Naive B cell (primary cell): ENCODE data around the gene SLC2A1. TPM values are rescaled to one million over a fixed set of nuclear protein-coding genes. Genes with fewer than 3 reads are reported as not detected.

ENCODE experiments used
- ATAC-seq, 2 donors: fragments of 150-1000 bp; cut with Tn5 transposase; 2 replicates each; pipeline ENCODE4 v1.10.0; 2021; ENCODE audit warnings: low read depth in 2 of 2, mild to moderate bottlenecking in 2 of 2, moderate library complexity in 2 of 2
- DNase-seq: peaks from one replicate; pipeline ENCODE4 v3.0.0; 2022
- H3K27ac Mint-ChIP-seq, 6 donors: one replicate each; pipeline ENCODE4 v1.8.0; 2020 to 2022; ENCODE audit warnings: mild to moderate bottlenecking in 6 of 6, mixed read lengths in 6 of 6, moderate library complexity in 5 of 6, inconsistent platforms in 2 of 6
- H3K27me3 Mint-ChIP-seq, 3 donors: one replicate each; pipeline ENCODE4 v1.8.0; 2021 to 2022; ENCODE audit warnings: mixed read lengths in 3 of 3, mild to moderate bottlenecking in 1 of 3
- H3K36me3 Mint-ChIP-seq, 2 donors: one replicate each; pipeline ENCODE4 v1.8.0; 2020 to 2022; ENCODE audit warnings: mixed read lengths in 2 of 2, inconsistent platforms in 1 of 2, mild to moderate bottlenecking in 1 of 2
- H3K4me1 Mint-ChIP-seq, 3 donors: one replicate each; pipeline ENCODE4 v1.8.0; 2020 to 2022; ENCODE audit warnings: mixed read lengths in 3 of 3, inconsistent platforms in 1 of 3, mild to moderate bottlenecking in 1 of 3, moderate library complexity in 1 of 3
- H3K4me3 Mint-ChIP-seq, 8 donors: one replicate each; pipeline ENCODE4 v1.8.0; 2020 to 2022; ENCODE audit warnings: mild to moderate bottlenecking in 8 of 8, mixed read lengths in 8 of 8, moderate library complexity in 8 of 8, inconsistent platforms in 2 of 8
- H3K9me3 Mint-ChIP-seq, 7 donors: one replicate each; pipeline ENCODE4 v1.8.0; 2020 to 2022; ENCODE audit warnings: mixed read lengths in 7 of 7, mild to moderate bottlenecking in 5 of 7, inconsistent platforms in 2 of 7, moderate library complexity in 1 of 7
- polyA plus RNA-seq, 6 donors: library from polyadenylated mRNA; unstranded; fragments of 300-500 nt; fragmentation: Illumina TruSeq; gene quantifications; one replicate each; pipeline ENCODE4 v1.2.3, GENCODE V29; 2021; ENCODE audit warnings: low read depth in 6 of 6

SLC2A1 gene
- polyA plus RNA-seq = 100 to 1,000 TPM in 1 of 6 donors, 10 to 100 TPM in 5; 58.4 to 125 (median 89.7) TPM

DNA sequence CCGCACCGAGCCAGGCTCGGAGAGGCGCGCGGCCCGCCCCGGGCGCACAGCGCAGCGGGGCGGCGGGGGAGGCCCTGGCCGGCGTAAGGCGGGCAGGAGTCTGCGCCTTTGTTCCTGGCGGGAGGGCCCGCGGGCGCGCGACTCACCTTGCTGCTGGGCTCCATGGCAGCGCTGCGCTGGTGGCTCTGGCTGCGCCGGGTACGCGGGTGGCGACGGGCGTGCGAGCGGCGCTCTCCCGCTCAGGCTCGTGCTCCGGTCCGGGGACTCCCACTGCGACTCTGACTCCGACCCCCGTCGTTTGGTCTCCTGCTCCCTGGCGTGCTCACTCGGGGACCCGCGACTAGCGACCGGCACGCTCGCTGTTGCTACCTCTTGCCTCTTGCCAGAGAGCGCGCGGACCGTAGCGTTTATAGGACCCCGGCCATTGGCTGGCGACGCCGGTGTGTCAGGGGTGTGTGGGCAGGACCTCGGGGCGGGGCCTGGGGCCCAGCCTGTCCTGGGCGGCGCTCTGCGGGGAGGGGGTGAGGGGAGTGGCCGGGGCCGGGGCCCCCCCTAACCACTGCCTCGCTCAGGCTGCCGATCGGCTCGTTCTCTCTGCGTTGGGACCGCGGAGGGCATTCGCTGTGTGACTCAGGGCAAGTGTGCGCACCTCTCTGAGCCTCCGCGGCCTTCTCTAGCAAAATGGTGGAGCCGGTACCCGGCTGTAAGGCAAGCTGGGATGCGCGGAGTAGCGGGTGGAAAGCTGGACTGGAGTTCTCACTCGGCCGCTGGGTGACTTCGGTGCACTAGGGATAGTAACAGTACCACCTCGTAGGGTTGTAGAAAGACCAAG, at the start of gene SLC2A1:
SLC2A1 (minus strand) TSS at position 381 of the 832 bp plus-strand sequence; CDS start at position 164, 217 bp downstream.
- Mint-ChIP-seq H3K27me3 (no peaks in the 10 kb centered on the region), H3K4me3 (peak within 1 kb of the TSS; percentile 91 to 100 (median 99)), H3K9me3 (no peaks in the 10 kb centered on the region), H3K27ac (peak within 1 kb of the TSS; percentile 95 to 99 (median 99)), H3K4me1 (peaks cover 60 to 81% (median 75%) of the 10 kb centered on the region in 3 donors), H3K36me3 (peaks cover 14 to 15% of the 10 kb centered on the region in 2 donors)
- ATAC-seq = peak; percentile 85
- DNase-seq = peak; percentile 95

DNA sequence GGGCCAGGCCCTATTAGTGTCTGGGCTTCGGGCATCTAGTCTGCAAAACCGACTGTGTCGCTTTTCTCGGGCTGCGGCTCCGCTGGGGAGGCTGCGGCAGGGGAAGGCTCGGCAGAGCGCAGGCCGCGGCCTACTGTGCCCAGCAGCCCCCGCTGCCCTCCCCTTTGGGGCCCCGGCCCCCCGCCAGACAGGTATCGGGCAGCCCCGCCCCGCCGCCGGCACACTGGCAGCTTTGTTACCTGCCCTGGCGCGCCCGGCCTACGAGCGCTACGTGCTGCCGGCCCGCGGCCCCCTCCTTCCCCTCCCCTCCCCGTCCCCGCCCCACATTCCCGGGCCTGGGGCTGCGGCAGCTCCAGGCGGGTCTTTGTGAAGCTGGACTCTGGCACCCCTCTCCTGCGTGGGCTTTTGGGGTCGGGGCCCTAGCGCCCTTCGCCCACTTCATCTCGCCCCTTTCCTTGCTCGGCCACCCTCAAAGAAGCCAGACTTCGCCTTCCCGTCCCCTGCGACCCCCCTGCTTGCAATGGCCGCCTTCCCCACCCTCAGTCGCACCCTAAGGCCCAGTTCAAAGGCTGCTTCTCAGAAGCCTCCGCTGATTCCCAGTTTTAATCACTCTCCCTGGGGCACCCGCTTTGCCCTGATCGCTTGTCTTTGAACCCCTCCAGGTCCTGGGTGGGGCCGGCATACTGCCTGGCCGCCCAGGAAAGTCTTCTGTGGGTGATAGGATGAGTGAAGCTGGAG, 48.9 kb upstream of the SLC2A1 start:
- no peak for ATAC-seq
- Mint-ChIP-seq H3K36me3 (no peaks in the 10 kb centered on the region), H3K27ac (no peak overlapping the region), H3K9me3 (no peaks in the 10 kb centered on the region), H3K27me3 (peaks cover under 1 to 20% (median 5%) of the 10 kb centered on the region in 3 donors), H3K4me3 (no peak overlapping the region), H3K4me1 (peaks cover 0 to 8% (median 6%) of the 10 kb centered on the region in 3 donors)
- no peak for DNase-seq

DNA sequence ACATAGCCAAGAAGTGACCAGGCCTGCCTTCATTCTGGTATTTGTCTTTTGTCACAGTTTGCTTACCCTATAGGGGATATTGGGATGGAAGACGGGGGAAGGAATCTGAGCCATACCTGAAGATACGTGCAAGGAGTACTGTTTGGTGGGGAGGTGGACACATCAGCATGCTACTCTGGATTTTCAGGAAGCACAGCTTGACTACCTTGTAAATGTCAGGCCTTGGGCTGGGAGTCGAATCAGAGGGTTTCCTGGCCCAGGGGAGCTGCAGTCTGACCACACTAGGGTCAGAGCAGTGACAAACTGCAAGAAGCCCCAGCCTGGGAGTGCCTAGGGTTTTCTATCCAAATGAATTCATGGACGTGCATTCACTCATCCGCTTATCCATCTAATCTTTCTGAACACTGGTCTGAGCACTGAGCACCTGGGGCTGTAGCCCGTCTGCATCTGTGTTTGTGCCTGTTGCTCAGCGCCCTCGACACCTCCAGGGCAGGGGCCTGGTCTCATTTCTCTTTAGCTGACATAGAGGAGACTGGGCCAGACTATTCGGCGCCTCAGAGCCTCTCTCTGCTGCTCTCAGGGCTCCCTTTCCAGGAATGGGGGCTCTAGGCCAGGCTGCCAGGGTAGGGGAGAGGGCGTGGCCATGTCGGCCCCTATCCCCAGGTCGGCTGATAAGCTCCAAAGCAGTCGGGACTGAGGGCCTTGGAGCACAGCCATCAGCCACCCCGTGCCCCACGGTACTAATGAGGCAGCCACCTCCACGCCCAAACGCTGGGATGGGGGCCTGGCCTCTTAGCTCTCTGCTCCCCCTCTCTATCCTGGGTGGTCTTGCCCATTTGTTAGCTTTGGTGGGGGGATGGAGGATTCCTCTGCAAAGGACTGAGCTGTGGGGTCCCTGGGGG, 47.0 kb upstream of the SLC2A1 start:
- peaks cover 5 to 11% (median 6%) of the 10 kb centered on the region in 3 donors for H3K4me1 Mint-ChIP-seq
- no peaks in the 10 kb centered on the region for H3K36me3 Mint-ChIP-seq
- H3K27ac Mint-ChIP-seq = peak overlapping the region in 1 of 6 donors; percentile 59

DNA sequence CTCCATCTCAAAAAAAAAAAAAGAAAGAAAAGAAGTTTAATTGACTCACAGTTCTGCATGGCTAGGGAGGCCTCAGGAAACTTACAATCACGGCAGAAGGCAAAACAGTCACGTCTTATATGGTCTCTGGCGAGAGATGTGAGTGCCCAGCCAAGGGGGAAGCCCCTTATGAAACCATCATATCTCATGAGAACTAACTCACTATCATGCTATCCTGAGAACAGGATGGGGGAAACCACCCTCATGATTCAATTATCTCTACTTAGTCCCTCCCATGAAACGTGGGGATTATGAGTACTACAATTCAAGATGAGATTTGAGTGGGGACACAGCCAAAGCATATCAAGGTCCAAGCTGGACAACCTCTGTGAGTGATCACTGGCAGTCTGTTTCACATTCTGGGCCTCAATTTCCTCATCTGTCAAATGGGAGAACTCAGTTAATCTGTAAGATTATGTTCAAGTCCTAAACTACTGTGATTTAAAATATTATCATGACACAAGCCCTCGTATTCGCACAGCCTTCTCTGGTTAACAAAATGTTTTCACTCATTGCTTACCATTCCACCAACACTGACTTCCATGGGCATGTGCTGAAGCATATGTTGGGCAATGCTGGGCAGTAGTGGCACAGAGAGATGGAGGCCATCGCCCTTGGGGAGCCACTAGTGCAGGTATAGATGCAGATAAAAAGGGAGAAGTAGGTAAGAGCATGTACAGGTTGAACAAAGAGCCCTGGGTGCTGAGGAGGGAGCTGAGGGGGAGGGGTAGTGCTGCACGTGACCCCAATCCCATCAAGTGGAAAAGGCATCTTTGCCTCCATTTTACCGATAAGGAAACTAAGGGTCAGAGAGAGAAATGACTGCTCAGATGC, 46.2 kb upstream of the SLC2A1 start:
- Mint-ChIP-seq H3K27ac (peak overlapping the region in 2 of 6 donors; percentile 59 to 74), H3K36me3 (no peaks in the 10 kb centered on the region), H3K4me3 (no peak overlapping the region), H3K27me3 (peaks cover 0 to 12% (median 5%) of the 10 kb centered on the region in 3 donors), H3K9me3 (no peaks in the 10 kb centered on the region), H3K4me1 (peaks cover 5 to 11% (median 6%) of the 10 kb centered on the region in 3 donors)
- no peak for DNase-seq
- ATAC-seq = no peak

More for the DNA sequence above, 47.0 kb upstream of the SLC2A1 start:
- Mint-ChIP-seq H3K9me3 (no peaks in the 10 kb centered on the region), H3K4me3 (no peak overlapping the region), H3K27me3 (peaks cover 0 to 12% (median 5%) of the 10 kb centered on the region in 3 donors)
- DNase-seq = no peak
- ATAC-seq = no peak

DNA sequence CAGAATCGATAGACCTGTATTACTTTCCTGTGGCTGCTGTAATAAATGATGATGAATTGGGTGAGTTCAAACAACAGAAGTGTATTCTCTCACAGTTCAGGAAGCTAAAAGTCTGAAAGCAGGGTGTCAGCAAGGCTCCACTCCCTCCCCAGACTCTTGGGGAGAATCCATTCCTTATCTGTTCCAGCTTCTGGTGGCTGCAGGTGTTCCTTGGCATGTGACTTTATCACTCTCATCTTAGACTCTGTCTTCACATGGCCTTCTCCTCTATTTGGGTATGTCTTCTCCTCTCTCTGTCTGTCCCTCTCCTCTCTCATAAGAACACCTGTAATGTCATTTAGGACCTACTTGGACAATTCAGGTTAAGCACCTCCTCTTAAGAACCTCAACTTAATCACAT, 44.1 kb upstream of the SLC2A1 start:
- no peak for ATAC-seq
- Mint-ChIP-seq H3K27me3 (peaks cover 0 to 5% (median 2%) of the 10 kb centered on the region in 3 donors), H3K9me3 (no peaks in the 10 kb centered on the region), H3K4me1 (peaks cover 5 to 6% (median 6%) of the 10 kb centered on the region in 3 donors), H3K27ac (peak overlapping the region in 1 of 6 donors; percentile 71), H3K36me3 (no peaks in the 10 kb centered on the region), H3K4me3 (no peak overlapping the region)
- no peak for DNase-seq

DNA sequence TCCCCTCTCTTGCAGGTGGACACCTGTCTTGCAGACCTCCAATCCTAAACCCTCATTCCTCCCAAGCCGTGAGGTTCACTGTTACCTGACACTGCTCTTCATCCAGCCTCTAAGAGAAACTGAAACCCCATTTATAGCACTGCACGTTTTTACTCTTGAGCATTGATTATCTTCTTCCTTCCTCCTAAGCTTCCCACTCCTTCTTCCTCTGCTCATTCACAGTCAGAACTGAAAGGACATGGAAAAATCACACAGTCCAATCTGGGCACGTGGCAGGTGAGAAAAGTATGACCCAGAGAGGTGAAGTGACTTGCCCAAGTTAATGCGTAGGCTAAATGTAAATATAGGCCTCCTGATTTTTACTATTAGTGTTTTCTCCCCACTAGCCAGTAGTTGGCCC, 43.4 kb upstream of the SLC2A1 start:
- H3K36me3 Mint-ChIP-seq = no peaks in the 10 kb centered on the region
- H3K4me3 Mint-ChIP-seq = no peak overlapping the region
- peak overlapping the region in 1 of 6 donors; percentile 68 for H3K27ac Mint-ChIP-seq
- H3K4me1 Mint-ChIP-seq = peaks cover 5 to 6% (median 6%) of the 10 kb centered on the region in 3 donors
- no peak for DNase-seq
- no peak for ATAC-seq
- peaks cover 0 to 5% (median 0%) of the 10 kb centered on the region in 3 donors for H3K27me3 Mint-ChIP-seq
- H3K9me3 Mint-ChIP-seq = no peaks in the 10 kb centered on the region

DNA sequence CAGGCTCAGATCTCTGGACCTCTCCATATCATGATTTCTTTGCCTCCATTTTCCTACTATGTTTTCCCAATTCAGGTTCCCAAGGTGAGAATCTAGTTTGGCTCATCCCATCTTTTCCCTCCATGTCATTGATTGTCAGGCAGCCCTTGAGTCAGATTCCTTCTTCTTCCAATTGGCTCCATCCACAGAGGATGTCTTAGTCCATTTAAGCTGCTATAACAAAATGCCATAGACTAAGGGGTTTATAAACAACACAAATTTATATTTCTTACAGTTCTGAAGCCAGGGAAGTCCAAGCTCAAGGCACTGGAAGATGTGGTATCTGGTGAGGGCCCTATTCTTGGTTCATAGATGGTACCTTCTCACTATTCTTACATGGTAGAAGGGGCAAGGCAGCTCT, 42.8 kb upstream of the SLC2A1 start:
- ATAC-seq = no peak
- no peak overlapping the region for H3K27ac Mint-ChIP-seq
- peaks cover 5 to 6% (median 6%) of the 10 kb centered on the region in 3 donors for H3K4me1 Mint-ChIP-seq
- H3K36me3 Mint-ChIP-seq = no peaks in the 10 kb centered on the region
- H3K27me3 Mint-ChIP-seq = peaks cover 0 to 5% (median 0%) of the 10 kb centered on the region in 3 donors
- DNase-seq = no peak
- H3K9me3 Mint-ChIP-seq = no peaks in the 10 kb centered on the region
- H3K4me3 Mint-ChIP-seq = no peak overlapping the region

DNA sequence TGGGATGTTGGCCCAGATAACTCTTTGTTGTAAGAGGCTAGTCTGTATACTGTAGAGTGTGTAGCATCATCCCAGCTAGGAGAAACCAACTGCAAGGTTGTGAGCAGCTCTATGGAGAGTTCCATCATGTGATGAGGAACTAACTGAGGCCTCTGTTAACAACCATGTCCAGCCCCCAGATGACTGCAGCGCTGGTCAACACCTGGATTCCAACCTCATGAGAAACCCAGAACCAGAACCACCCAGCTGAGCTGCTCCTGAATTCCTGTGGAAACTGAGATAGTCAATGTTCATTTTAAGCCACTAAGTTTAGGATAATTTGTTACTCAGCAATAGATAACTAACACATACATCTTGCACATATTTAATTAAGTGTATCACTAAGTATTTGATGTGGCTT, 41.6 kb upstream of the SLC2A1 start:
- H3K4me3 Mint-ChIP-seq = no peak overlapping the region
- no peaks in the 10 kb centered on the region for H3K9me3 Mint-ChIP-seq
- H3K27ac Mint-ChIP-seq = peak overlapping the region in 2 of 6 donors; percentile 36 to 47
- peaks cover 5 to 6% (median 6%) of the 10 kb centered on the region in 3 donors for H3K4me1 Mint-ChIP-seq
- H3K27me3 Mint-ChIP-seq = peaks cover 0 to 4% (median 0%) of the 10 kb centered on the region in 3 donors
- no peak for DNase-seq
- no peaks in the 10 kb centered on the region for H3K36me3 Mint-ChIP-seq
- no peak for ATAC-seq

DNA sequence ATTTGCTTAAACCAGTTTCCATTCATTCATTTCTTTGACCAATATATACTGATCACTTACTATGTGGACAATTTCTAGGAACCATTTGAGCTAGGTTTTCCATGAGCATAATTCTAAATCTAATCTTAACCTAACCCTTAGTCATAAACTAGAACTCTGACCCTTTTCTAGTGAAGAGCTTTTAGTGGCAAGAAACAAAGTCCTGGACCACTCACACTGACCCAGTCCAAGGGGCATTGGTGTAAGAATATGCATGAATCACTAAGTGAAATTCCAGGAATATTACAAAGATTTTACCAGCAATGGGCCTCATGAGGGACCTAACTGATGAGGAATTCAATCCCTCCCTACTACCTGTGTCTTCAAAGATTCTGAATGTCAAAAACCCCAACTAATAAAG, 40.6 kb upstream of the SLC2A1 start:
- Mint-ChIP-seq H3K27me3 (no peaks in the 10 kb centered on the region), H3K4me1 (peaks cover 7 to 12% (median 10%) of the 10 kb centered on the region in 3 donors), H3K36me3 (no peaks in the 10 kb centered on the region), H3K4me3 (no peak overlapping the region), H3K9me3 (no peaks in the 10 kb centered on the region), H3K27ac (peak overlapping the region in 1 of 6 donors; percentile 70)
- DNase-seq = no peak
- ATAC-seq = no peak

DNA sequence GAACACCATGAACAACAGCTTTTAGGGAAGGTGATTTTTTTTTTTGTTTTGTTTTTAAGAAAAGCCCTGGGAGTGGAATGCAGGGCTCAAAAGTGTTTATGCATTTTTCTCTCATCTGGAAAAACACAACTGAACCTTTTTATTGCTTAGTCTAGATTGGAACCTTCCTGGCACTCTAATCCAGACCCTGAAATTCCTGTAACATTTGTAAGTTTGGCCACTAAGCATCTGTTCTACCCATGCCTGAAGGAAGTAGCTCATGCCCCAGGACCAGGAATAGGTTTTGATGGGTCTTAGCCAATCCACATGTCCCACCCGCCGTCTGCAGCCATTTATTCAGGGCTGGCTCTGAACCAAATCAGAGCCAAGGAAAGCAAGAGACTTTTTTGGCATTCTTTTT, 39.7 kb upstream of the SLC2A1 start:
- H3K27ac Mint-ChIP-seq = peak overlapping the region in 1 of 6 donors; percentile 14
- peaks cover 16 to 20% (median 19%) of the 10 kb centered on the region in 3 donors for H3K4me1 Mint-ChIP-seq
- H3K4me3 Mint-ChIP-seq = no peak overlapping the region
- DNase-seq (no peak), ATAC-seq (no peak)
- no peaks in the 10 kb centered on the region for H3K27me3 Mint-ChIP-seq
- H3K36me3 Mint-ChIP-seq = no peaks in the 10 kb centered on the region
- no peaks in the 10 kb centered on the region for H3K9me3 Mint-ChIP-seq

DNA sequence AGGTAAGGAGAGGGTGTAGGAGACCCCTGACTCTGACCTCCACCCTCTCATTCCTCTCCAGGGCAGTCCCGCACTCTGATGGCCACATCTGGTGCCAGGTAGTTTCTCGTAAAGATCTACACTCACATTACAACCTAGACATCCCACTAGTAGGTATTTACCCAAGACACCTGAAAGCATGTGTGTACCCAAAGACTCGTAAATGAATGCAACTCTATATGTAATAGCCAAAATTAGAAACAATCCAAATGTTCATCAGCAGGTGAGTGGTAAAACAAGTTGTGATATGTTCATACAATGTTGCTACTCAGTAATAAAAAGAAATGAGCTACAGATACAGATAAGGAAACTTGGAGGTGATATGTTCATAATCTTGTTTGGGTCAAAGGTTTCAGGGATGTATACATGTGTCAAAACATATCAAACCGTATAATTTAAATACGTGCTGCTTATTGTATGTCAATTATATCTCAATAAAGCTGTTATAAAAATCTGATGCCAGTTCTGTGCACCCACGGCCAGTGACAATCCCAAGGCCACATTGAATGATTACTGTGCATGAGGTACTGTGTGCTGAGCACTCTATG, 37.8 kb upstream of the SLC2A1 start:
- no peaks in the 10 kb centered on the region for H3K36me3 Mint-ChIP-seq
- H3K27me3 Mint-ChIP-seq = no peaks in the 10 kb centered on the region
- ATAC-seq (no peak), DNase-seq (no peak)
- no peaks in the 10 kb centered on the region for H3K9me3 Mint-ChIP-seq
- H3K4me3 Mint-ChIP-seq = no peak overlapping the region
- no peak overlapping the region for H3K27ac Mint-ChIP-seq
- H3K4me1 Mint-ChIP-seq = peaks cover 12 to 26% (median 16%) of the 10 kb centered on the region in 3 donors
